NCI-H2171 treated with DMSO at 0.1 percent for 48 hours (cell line): Measurements from ENCODE around the gene INPP4A.

Experiments
- DNase-seq: peaks from one replicate; lab custom pipeline; 2025; lab: John Stamatoyannopoulos, UW

INPP4A gene

DNA sequence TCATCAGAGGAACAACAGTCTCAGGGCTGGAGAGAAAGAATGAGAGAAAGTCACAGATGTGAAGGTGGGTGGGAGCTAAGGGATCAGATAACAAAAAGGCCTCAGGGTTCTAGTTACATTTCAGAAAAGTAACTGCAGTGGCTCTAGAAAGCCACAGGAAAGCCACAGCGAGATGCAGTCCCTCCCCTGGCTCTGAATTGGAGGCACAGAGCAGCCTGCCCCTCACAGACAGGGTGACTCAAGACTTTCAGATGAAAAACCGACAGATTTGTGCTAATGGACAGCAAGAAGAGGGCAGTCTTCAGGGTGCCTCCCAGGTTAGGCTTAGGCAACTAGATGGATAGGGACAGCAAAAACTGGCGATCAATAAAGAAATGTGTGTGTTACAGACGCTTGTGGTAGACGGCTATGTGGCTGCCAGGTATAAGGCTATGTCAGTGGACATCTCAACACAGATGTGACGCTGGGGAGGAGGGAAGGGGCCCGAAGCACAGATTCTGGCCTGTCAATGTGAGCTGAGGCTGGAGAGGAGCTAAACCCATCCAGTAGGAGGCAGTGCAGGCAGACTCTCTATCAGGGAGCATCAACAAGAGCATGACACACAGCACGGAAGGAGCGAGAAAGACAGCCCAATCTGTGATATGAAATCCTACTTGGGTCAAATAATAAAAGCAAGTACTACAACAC lies 189.9 kb downstream of the INPP4A start:
- DNase-seq, result peak; percentile 56

GRCh38 chr2:98637401-98638147 lies 192.9 kb downstream of the INPP4A start:
- no peak for DNase-seq

- DNase-seq, result no peak
These were observed 198.9 kb downstream of the INPP4A start for GRCh38 chr2:98643496-98644100.
